ENCODE measurements around the gene ACTR3. TPM values are rescaled to one million over a fixed set of nuclear protein-coding genes. Genes with fewer than 3 reads are reported as not detected.
A peak's percentile ranks its signal among the peaks of the same experiment; 100 is the strongest.

Gene ACTR3
- total RNA-seq, 1 experiment from 2014 or later: 296 TPM

GRCh38 chr2:113886479-113887008 lies 3.3 kb upstream of the ACTR3 start:
- H3K27ac Mint-ChIP-seq (ENCODE audit: unreplicated experiment): no peak overlapping the region
- BruUV-seq (replicated peaks): no TSS peak
- peak; percentile 35 for DNase-seq
- intact Hi-C loops (cut with micrococcal nuclease; ENCODE audit: unreplicated experiment): no loop called here
- no peak overlapping the region for H3K4me3 Mint-ChIP-seq (ENCODE audit: low read depth, unreplicated experiment)
- H3K9me3 Mint-ChIP-seq (ENCODE audit: low read depth, unreplicated experiment): no peaks in the 10 kb centered on the region
- H3K27me3 Mint-ChIP-seq (ENCODE audit: unreplicated experiment): no peaks in the 10 kb centered on the region
- CTCF ChIA-PET: interaction anchor here (1.0 kb wide), 1 partner anchor 10 kb away, joined by 3 read pairs; no protein-coding TSS in a partner anchor
- peaks cover 36% of the 10 kb centered on the region for H3K36me3 Mint-ChIP-seq (ENCODE audit: insufficient read depth, unreplicated experiment)
- peaks cover 43% of the 10 kb centered on the region for H3K4me1 Mint-ChIP-seq (ENCODE audit: low read depth, unreplicated experiment)
- no peak for TF ChIP-seq CTCF (IDR thresholded peaks at IDR 0.05; ENCODE audit: unreplicated experiment)

GRCh38 chr2:113887009-113887792 lies 2.7 kb upstream of the ACTR3 start:
- no peak overlapping the region for H3K4me3 Mint-ChIP-seq (ENCODE audit: low read depth, unreplicated experiment)
- no peak for TF ChIP-seq CTCF (IDR thresholded peaks at IDR 0.05; ENCODE audit: unreplicated experiment)
- no peak overlapping the region for H3K27ac Mint-ChIP-seq (ENCODE audit: unreplicated experiment)
- H3K27me3 Mint-ChIP-seq (ENCODE audit: unreplicated experiment): no peaks in the 10 kb centered on the region
- H3K36me3 Mint-ChIP-seq (ENCODE audit: insufficient read depth, unreplicated experiment): peaks cover 42% of the 10 kb centered on the region
- DNase-seq: no peak
- CTCF ChIA-PET: interaction anchor here (1.0 kb wide), 1 partner anchor 10 kb away, joined by 3 read pairs; no protein-coding TSS in a partner anchor
- no TSS peak for BruUV-seq (replicated peaks)
- peaks cover 43% of the 10 kb centered on the region for H3K4me1 Mint-ChIP-seq (ENCODE audit: low read depth, unreplicated experiment)
- H3K9me3 Mint-ChIP-seq (ENCODE audit: low read depth, unreplicated experiment): no peaks in the 10 kb centered on the region
- intact Hi-C loops (cut with micrococcal nuclease; ENCODE audit: unreplicated experiment): no loop called here

- Mint-ChIP-seq H3K4me1 (ENCODE audit: low read depth, unreplicated experiment) (peaks cover 60% of the 10 kb centered on the region), H3K4me3 (ENCODE audit: low read depth, unreplicated experiment) (peak overlapping the region; percentile 90), H3K27me3 (ENCODE audit: unreplicated experiment) (no peaks in the 10 kb centered on the region), H3K36me3 (ENCODE audit: insufficient read depth, unreplicated experiment) (peaks cover 59% of the 10 kb centered on the region), H3K27ac (ENCODE audit: unreplicated experiment) (peak overlapping the region; percentile 98), H3K9me3 (ENCODE audit: low read depth, unreplicated experiment) (no peaks in the 10 kb centered on the region)
- peak; percentile 53 for DNase-seq
- CTCF ChIA-PET: interaction anchor here (0.8 kb wide), 1 partner anchor 12 kb away, joined by 4 read pairs; no protein-coding TSS in a partner anchor
- BruUV-seq (replicated peaks): TSS peak; percentile 76
- TF ChIP-seq CTCF (IDR thresholded peaks at IDR 0.05; ENCODE audit: unreplicated experiment): no peak
- intact Hi-C loops (cut with micrococcal nuclease; ENCODE audit: unreplicated experiment): loop anchor here (1.0 to 2.0 kb wide), 2 partner anchors 13 to 132 kb away; partner anchors contain the start of gene SLC35F5
Measured at GRCh38 chr2:113888641-113889470, 1.0 kb upstream of the ACTR3 start.
